Activated CD8-positive, alpha-beta memory T cell treated with anti-CD3 and anti-CD28 coated beads, Interleukin-2, amount 10 ng/mL, durations not matched to agents 7 days and 5 days (primary cell): ENCODE measurements around the gene GPR89B. TPM values are rescaled to one million over a fixed set of nuclear protein-coding genes. Genes with fewer than 3 reads are reported as not detected.
"Not testable (repeated sequence)": the region's sequence is repeated elsewhere in the genome, so short reads cannot be mapped to it uniquely, and the experiment has no call there.

ENCODE experiments used
- ATAC-seq: fragments of 150-1000 bp; cut with Tn5 transposase; one replicate; pipeline ENCODE4 v1.10.0; 2021; ENCODE audit warnings: moderate library complexity
- CTCF ChIA-PET: fragments of 350-600 bp; sonication (Branson Sonifier 250); formaldehyde crosslinking; loops from one replicate; lab custom pipeline; 2021; ENCODE audit warnings: antibody characterized with exemption; lab: Charles Lee
- DNase-seq: peaks from one replicate; pipeline ENCODE4 v3.0.0-alpha.2; 2020
- H3K27ac Mint-ChIP-seq: one replicate; pipeline ENCODE4 v1.8.0; 2021; ENCODE audit warnings: mild to moderate bottlenecking, mixed read lengths
- H3K27me3 Mint-ChIP-seq: one replicate; pipeline ENCODE4 v1.8.0; 2021; ENCODE audit warnings: mixed read lengths
- H3K36me3 Mint-ChIP-seq: one replicate; pipeline ENCODE4 v1.8.0; 2021; ENCODE audit warnings: mild to moderate bottlenecking, mixed read lengths
- H3K4me1 Mint-ChIP-seq: one replicate; pipeline ENCODE4 v1.8.0; 2021; ENCODE audit warnings: mixed read lengths
- H3K4me3 Mint-ChIP-seq: one replicate; pipeline ENCODE4 v1.8.0; 2021; ENCODE audit warnings: mild to moderate bottlenecking, moderate library complexity, mixed read lengths
- H3K9me3 Mint-ChIP-seq: one replicate; pipeline ENCODE4 v1.8.0; 2022; ENCODE audit warnings: low read depth, mixed read lengths
- total RNA-seq, 2 experiments: library from RNA; stranded (reverse); gene quantifications; one replicate each; pipeline ENCODE4 v1.2.3, GENCODE V29; 2021

The GPR89B gene
- total RNA-seq, result 10 to 100 TPM; 24.1 to 33.8 TPM

DNA sequence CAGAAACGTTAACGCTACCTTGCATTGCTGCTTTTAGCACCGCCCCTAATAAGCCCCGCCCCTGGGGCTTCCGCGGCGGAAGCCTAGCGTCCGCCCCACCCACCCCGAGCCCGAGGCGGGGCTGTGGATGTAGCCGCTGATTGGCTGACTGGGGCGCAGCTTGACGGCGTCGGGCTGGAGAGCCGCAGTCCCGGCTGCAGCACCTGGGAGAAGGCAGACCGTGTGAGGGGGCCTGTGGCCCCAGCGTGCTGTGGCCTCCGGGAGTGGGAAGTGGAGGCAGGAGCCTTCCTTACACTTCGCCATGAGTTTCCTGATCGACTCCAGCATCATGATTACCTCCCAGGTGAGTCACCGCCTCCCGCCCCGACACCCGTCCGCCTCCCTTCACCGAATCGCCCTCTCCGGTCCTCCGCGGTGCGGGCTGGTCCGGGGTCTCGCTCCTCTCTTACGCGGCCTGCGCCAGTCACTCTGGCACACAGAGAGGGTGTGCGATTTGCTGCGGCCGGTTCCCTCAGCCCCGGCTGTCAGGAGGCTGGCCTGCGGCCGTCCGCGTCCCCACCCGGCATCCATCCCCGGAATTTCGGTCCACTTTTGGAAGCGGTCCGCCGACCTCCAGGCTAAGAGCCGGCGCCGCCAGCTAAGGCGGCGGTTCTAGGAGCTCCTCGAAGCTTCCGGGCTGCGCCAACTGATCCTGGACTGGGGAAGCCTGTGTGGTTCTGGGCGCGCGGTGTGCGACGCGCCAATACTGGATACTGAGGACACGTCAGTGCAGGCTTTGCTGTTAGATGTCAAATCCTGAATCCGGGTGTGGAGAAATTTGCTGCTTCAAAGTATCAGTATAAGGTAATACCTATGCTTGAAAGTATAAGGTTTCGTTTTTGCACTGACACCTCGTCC lies at the start of gene GPR89B:
TSS of gene GPR89B (plus strand) at position 185 of the 897 bp plus-strand sequence. CDS start at position 302, 117 bp downstream.
- peak; percentile 99 for ATAC-seq
- H3K4me1 Mint-ChIP-seq, result peaks cover 22% of the 10 kb centered on the region
- CTCF ChIA-PET, H3K9me3 Mint-ChIP-seq, H3K27me3 Mint-ChIP-seq: not testable (repeated sequence)
- peak; percentile 94 for DNase-seq
- H3K27ac Mint-ChIP-seq, result peak within 1 kb of the TSS; percentile 81
- H3K4me3 Mint-ChIP-seq, result peak within 1 kb of the TSS; percentile 75
- H3K36me3 Mint-ChIP-seq, result peaks cover 11% of the 10 kb centered on the region

DNA sequence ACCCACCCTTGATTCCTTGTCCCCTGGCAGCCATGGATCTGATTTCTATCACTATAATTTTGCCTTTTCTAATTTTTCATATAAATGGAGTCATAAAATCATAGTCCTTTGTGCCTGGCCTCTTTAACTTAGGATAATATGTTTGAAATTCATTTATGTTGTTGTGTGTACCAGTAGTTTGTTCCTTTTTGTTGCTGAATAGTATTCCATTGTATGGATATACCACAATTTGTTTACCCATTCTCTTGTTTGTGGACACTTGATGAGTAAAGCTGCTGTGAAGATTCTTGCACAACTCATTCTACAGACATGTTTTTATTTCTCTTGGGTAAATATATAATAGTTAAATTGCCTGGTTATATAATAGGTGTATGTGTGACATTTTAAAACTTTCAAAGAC lies 48.3 kb upstream of the GPR89B start:
- DNase-seq (no peak), ATAC-seq (no peak)
- Mint-ChIP-seq H3K36me3 (no peaks in the 10 kb centered on the region), H3K27me3 (peaks cover 32% of the 10 kb centered on the region), H3K4me3 (no peak overlapping the region), H3K4me1 (no peaks in the 10 kb centered on the region), H3K9me3 (no peaks in the 10 kb centered on the region), H3K27ac (no peak overlapping the region)
- CTCF ChIA-PET, result no interaction called here

DNA sequence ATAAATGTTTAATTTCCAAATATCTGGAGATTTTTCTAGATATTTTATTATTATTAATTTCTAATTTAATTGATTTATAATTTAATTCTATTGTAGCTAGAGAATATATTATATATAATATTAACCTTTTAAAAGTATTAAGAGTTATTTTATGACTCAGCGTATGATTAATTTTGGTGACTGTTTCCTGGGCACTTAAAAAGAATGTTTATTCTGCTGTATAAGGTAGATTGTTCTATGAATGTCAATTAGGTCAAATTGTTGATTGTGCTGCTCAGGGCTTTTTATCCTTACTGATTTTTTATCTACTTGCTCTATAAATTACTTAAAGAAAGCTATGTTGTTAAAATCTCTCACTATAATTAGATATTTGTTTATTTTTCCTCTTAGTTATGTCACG lies 45.7 kb upstream of the GPR89B start:
- CTCF ChIA-PET, result interaction anchor here (1.1 to 1.3 kb wide), 2 partner anchors 9 to 10 kb away, joined by 3 to 8 read pairs; no protein-coding TSS in a partner anchor
- no peaks in the 10 kb centered on the region for H3K9me3 Mint-ChIP-seq
- no peak overlapping the region for H3K27ac Mint-ChIP-seq
- H3K27me3 Mint-ChIP-seq, result peaks cover 24% of the 10 kb centered on the region
- ATAC-seq (no peak), DNase-seq (no peak)
- H3K4me1 Mint-ChIP-seq, result no peaks in the 10 kb centered on the region
- no peaks in the 10 kb centered on the region for H3K36me3 Mint-ChIP-seq
- no peak overlapping the region for H3K4me3 Mint-ChIP-seq

- Mint-ChIP-seq H3K9me3 (no peaks in the 10 kb centered on the region), H3K36me3 (no peaks in the 10 kb centered on the region), H3K27me3 (peaks cover 16% of the 10 kb centered on the region), H3K4me1 (no peaks in the 10 kb centered on the region), H3K27ac (no peak overlapping the region), H3K4me3 (no peak overlapping the region)
- ATAC-seq, result peak; percentile 92
- CTCF ChIA-PET, result interaction anchor here (0.8 to 2.7 kb wide), 8 partner anchors 167 to 617 kb away, joined by 3 to 9 read pairs (median 5); no protein-coding TSS in a partner anchor
- peak; percentile 73 for DNase-seq
These were observed 37.9 kb upstream of the GPR89B start for GRCh38 chr1:147890177-147890790.

- Mint-ChIP-seq H3K4me3 (no peak overlapping the region), H3K9me3 (no peaks in the 10 kb centered on the region), H3K36me3 (no peaks in the 10 kb centered on the region), H3K4me1 (no peaks in the 10 kb centered on the region), H3K27me3 (peaks cover 19% of the 10 kb centered on the region), H3K27ac (no peak overlapping the region)
- ATAC-seq (no peak), DNase-seq (no peak)
- CTCF ChIA-PET, result interaction anchor here (1.4 to 3.3 kb wide), 6 partner anchors 167 to 617 kb away, joined by 4 to 24 read pairs (median 8); no protein-coding TSS in a partner anchor
These were observed 37.1 kb upstream of the GPR89B start for GRCh38 chr1:147891088-147891487.

GRCh38 chr1:147892216-147892615 lies 36.0 kb upstream of the GPR89B start:
- H3K27ac Mint-ChIP-seq, result no peak overlapping the region
- no peak overlapping the region for H3K4me3 Mint-ChIP-seq
- peak; percentile 57 for ATAC-seq
- H3K27me3 Mint-ChIP-seq, result peaks cover 14% of the 10 kb centered on the region
- CTCF ChIA-PET, result interaction anchor here (0.7 to 3.3 kb wide), 38 partner anchors 9 to 618 kb away, joined by 3 to 24 read pairs (median 4); partner anchors contain the start of gene GJA8
- no peaks in the 10 kb centered on the region for H3K9me3 Mint-ChIP-seq
- no peak for DNase-seq
- no peaks in the 10 kb centered on the region for H3K36me3 Mint-ChIP-seq
- H3K4me1 Mint-ChIP-seq, result no peaks in the 10 kb centered on the region

GRCh38 chr1:147892731-147893214 lies 35.4 kb upstream of the GPR89B start:
- ATAC-seq (no peak), DNase-seq (peak; percentile 45)
- Mint-ChIP-seq H3K9me3 (no peaks in the 10 kb centered on the region), H3K4me1 (no peaks in the 10 kb centered on the region), H3K36me3 (no peaks in the 10 kb centered on the region), H3K4me3 (no peak overlapping the region), H3K27me3 (peaks cover 10% of the 10 kb centered on the region), H3K27ac (no peak overlapping the region)
- CTCF ChIA-PET, result interaction anchor here (0.7 to 3.3 kb wide), 42 partner anchors 9 to 619 kb away, joined by 3 to 24 read pairs (median 4); partner anchors contain the start of gene GJA8

DNA sequence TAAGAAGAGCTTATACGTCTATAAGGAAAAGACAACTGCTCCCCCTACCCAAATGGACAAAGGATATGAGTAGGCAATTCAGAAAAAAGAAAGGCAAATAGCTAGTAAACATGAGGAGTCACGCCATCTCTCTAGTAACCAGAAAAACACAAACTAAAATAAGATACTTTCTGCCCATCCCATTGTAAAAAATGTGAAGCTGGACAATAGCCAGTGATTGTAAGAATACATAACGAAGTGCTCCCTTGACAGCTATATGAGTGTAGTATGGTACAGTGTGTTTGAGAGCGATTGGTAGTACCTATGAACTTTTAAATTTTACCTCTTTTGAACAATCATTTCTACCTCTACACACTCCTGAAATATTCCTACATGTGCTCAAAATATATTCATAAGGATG lies 33.1 kb upstream of the GPR89B start:
- Mint-ChIP-seq H3K4me3 (no peak overlapping the region), H3K36me3 (no peaks in the 10 kb centered on the region), H3K9me3 (no peaks in the 10 kb centered on the region), H3K27ac (no peak overlapping the region), H3K27me3 (peaks cover 12% of the 10 kb centered on the region), H3K4me1 (no peaks in the 10 kb centered on the region)
- ATAC-seq, result no peak
- CTCF ChIA-PET, result interaction anchor here (0.7 to 1.0 kb wide), 2 partner anchors 9 to 253 kb away, joined by 3 to 4 read pairs; no protein-coding TSS in a partner anchor
- DNase-seq, result no peak

GRCh38 chr1:147897029-147897752 lies 31.0 kb upstream of the GPR89B start:
- CTCF ChIA-PET, result no interaction called here
- no peak overlapping the region for H3K27ac Mint-ChIP-seq
- peaks cover 15% of the 10 kb centered on the region for H3K27me3 Mint-ChIP-seq
- H3K4me3 Mint-ChIP-seq, result no peak overlapping the region
- no peaks in the 10 kb centered on the region for H3K9me3 Mint-ChIP-seq
- ATAC-seq, result no peak
- no peaks in the 10 kb centered on the region for H3K4me1 Mint-ChIP-seq
- no peak for DNase-seq
- H3K36me3 Mint-ChIP-seq, result no peaks in the 10 kb centered on the region

GRCh38 chr1:147897789-147898188 lies 30.4 kb upstream of the GPR89B start:
- Mint-ChIP-seq H3K27ac (no peak overlapping the region), H3K27me3 (peaks cover 14% of the 10 kb centered on the region), H3K36me3 (no peaks in the 10 kb centered on the region), H3K9me3 (no peaks in the 10 kb centered on the region), H3K4me1 (no peaks in the 10 kb centered on the region), H3K4me3 (no peak overlapping the region)
- CTCF ChIA-PET, result no interaction called here
- no peak for ATAC-seq
- no peak for DNase-seq

DNA sequence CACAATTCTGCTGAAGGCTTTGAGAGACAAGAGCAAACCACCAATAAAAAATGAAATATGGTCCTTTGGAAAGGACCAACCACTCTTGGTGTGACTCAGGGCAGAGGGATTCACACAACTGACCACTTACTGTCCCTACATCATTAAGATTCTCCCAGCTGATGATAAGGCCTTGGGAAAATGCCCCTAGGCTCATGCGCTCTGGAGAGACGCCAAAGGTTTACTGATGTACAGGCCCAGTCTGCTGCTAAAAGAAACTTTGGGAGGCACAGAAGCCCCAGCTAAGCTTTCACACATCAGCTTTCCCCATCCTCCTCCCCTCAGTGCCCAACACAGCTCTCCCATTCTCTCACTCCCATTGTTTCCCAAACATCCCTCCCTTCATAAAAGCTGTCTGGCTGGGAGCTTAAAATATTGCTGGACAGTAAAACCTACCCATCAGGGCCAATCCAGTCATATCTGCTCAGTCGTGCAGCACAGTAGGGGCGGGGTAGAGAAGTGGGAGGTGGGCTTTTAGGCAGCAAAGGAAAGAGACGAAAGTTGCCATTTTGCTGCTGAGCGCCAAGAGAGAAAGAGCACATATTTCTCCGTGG lies 25.9 kb upstream of the GPR89B start, which contains the start of gene GJA8:
TSS of gene GJA8 (plus strand) at position 543 of the 593 bp plus-strand sequence. CDS start 5,161 bp downstream, outside the sequence.
- Mint-ChIP-seq H3K36me3 (no peaks in the 10 kb centered on the region), H3K27ac (no peak within 1 kb of the TSS), H3K9me3 (no peaks in the 10 kb centered on the region), H3K4me1 (peaks cover 15% of the 10 kb centered on the region), H3K4me3 (no peak within 1 kb of the TSS), H3K27me3 (peaks cover 7% of the 10 kb centered on the region)
- ATAC-seq (no peak), DNase-seq (no peak)
- CTCF ChIA-PET, result interaction anchor here (2.7 kb wide), 1 partner anchor 10 kb away, joined by 20 read pairs; no protein-coding TSS in a partner anchor

DNA sequence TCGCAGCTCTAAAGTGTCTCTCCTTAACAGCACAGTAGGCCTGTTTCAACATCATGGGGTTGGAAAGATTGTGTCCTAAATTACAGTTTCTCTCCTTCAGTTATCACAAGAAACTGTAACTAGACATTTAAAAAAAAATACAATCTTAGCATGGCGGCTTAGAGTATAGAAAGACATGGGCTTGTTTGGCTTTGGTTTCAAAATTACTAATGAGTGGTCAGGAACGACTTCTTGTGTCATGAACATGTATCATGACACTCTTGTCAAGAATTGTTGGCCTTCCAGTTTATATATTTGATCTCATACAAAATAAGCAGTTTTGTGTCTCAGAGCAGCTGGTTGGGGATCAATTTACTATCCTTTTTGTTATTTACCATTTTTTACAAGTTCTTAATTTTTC lies 23.5 kb upstream of the GPR89B start:
- CTCF ChIA-PET, result interaction anchor here (0.8 to 0.9 kb wide), 2 partner anchors 12 to 263 kb away, joined by 3 to 4 read pairs; no protein-coding TSS in a partner anchor
- Mint-ChIP-seq H3K36me3 (no peaks in the 10 kb centered on the region), H3K27ac (peak overlapping the region; percentile 57), H3K27me3 (peaks cover 7% of the 10 kb centered on the region), H3K4me3 (no peak overlapping the region), H3K4me1 (peaks cover 15% of the 10 kb centered on the region), H3K9me3 (no peaks in the 10 kb centered on the region)
- no peak for DNase-seq
- peak; percentile 78 for ATAC-seq
